SK-N-SH treated with all-trans-retinoic acid at 6 μM for 48 hours (cell line): ENCODE measurements around the gene TMPRSS6.

Experiments used
- ATAC-seq: fragments of 200-7000 bp; cut with Tn5 transposase; 3 replicates; pipeline ENCODE4 v1.9.1; 2020; ENCODE audit warnings: mild to moderate bottlenecking, moderate library complexity
- ARNTL ChIP-seq: fragments of 450-650 bp; formaldehyde crosslinking; IDR thresholded peaks from 2 replicates; pipeline ENCODE4 v1.5.0; 2020; ENCODE audit warnings: low read depth, mild to moderate bottlenecking, moderate library complexity, borderline replicate concordance
- BACH2 ChIP-seq: fragments of 250-450 bp; sonication (Bioruptor Pico); IDR thresholded peaks from 2 replicates; pipeline ENCODE4 v1.9.0; 2021; ENCODE audit warnings: mild to moderate bottlenecking, borderline replicate concordance
- CREB5 ChIP-seq: fragments of 250-450 bp; sonication (Bioruptor Pico); IDR thresholded peaks from 2 replicates; pipeline ENCODE4 v1.5.1; 2020; ENCODE audit warnings: low read depth, mild to moderate bottlenecking, moderate library complexity
- CSDC2 ChIP-seq: fragments of 250-450 bp; sonication (Bioruptor Pico); IDR thresholded peaks from 2 replicates; pipeline ENCODE4 v1.5.0; 2020; ENCODE audit warnings: mild to moderate bottlenecking, moderate library complexity
- CSRNP3 ChIP-seq: fragments of 250-450 bp; sonication (Bioruptor Pico); IDR thresholded peaks from 2 replicates; pipeline ENCODE4 v1.5.1; 2021; ENCODE audit warnings: mild to moderate bottlenecking, moderate library complexity
- ESRRG ChIP-seq: fragments of 250-450 bp; sonication (Bioruptor Pico); IDR thresholded peaks from 2 replicates; pipeline ENCODE4 v1.6.1; 2021; ENCODE audit warnings: mild to moderate bottlenecking
- GLIS3 ChIP-seq: fragments of 250-450 bp; sonication (Bioruptor Pico); IDR thresholded peaks from 2 replicates; pipeline ENCODE4 v1.5.0; 2020; ENCODE audit warnings: mild to moderate bottlenecking, moderate library complexity
- ISL1 ChIP-seq: fragments of 250-450 bp; sonication (Bioruptor Pico); IDR thresholded peaks from 2 replicates; pipeline ENCODE4 v2.1.2; 2022; ENCODE audit warnings: mild to moderate bottlenecking, moderate library complexity
- OSR1 ChIP-seq: fragments of 250-450 bp; sonication (Bioruptor Pico); IDR thresholded peaks from 2 replicates; pipeline ENCODE4 v1.8.0; 2022; ENCODE audit warnings: moderate library complexity, mild to moderate bottlenecking, inconsistent platforms
- PATZ1 ChIP-seq: fragments of 250-450 bp; sonication (Bioruptor Pico); IDR thresholded peaks from 2 replicates; pipeline ENCODE4 v1.8.0; 2020; ENCODE audit warnings: mild to moderate bottlenecking, moderate library complexity, borderline replicate concordance
- POU6F1 ChIP-seq: fragments of 250-450 bp; sonication (Bioruptor Pico); IDR thresholded peaks from 2 replicates; pipeline ENCODE4 v1.8.0; 2021; ENCODE audit warnings: low read depth, mild to moderate bottlenecking, moderate library complexity, borderline replicate concordance
- PPARA ChIP-seq: fragments of 250-450 bp; sonication (Bioruptor Pico); IDR thresholded peaks from 2 replicates; pipeline ENCODE4 v1.5.0; 2020; ENCODE audit warnings: mild to moderate bottlenecking, borderline replicate concordance
- RARB ChIP-seq: fragments of 250-450 bp; sonication (Bioruptor Pico); IDR thresholded peaks from 2 replicates; pipeline ENCODE4 v1.8.0; 2021; ENCODE audit warnings: mild to moderate bottlenecking, moderate library complexity
- SNAI2 ChIP-seq: fragments of 250-450 bp; sonication (Bioruptor Pico); IDR thresholded peaks from 2 replicates; pipeline ENCODE4 v1.5.0; 2020; ENCODE audit warnings: mild to moderate bottlenecking, moderate library complexity
- TCF4 ChIP-seq: fragments of 250-450 bp; sonication (Bioruptor Pico); IDR thresholded peaks from 2 replicates; pipeline ENCODE4 v1.8.0; 2021; ENCODE audit warnings: mild to moderate bottlenecking, moderate library complexity, borderline replicate concordance
- TOX ChIP-seq: fragments of 250-450 bp; sonication (Bioruptor Pico); IDR thresholded peaks from 2 replicates; pipeline ENCODE4 v1.8.0; 2021; ENCODE audit warnings: mild to moderate bottlenecking, moderate library complexity, borderline replicate concordance
- TSHZ2 ChIP-seq: fragments of 250-450 bp; sonication (Bioruptor Pico); IDR thresholded peaks from 2 replicates; pipeline ENCODE4 v1.5.0; 2020; ENCODE audit warnings: mild to moderate bottlenecking, moderate library complexity
- ZC3H10 ChIP-seq: fragments of 250-450 bp; sonication (Bioruptor Pico); IDR thresholded peaks from 2 replicates; pipeline ENCODE4 v1.5.1; 2021; ENCODE audit warnings: mild to moderate bottlenecking, moderate library complexity
- ZFP3 ChIP-seq: fragments of 250-450 bp; sonication (Bioruptor Pico); IDR thresholded peaks from 2 replicates; pipeline ENCODE4 v1.5.0; 2020; ENCODE audit warnings: mild to moderate bottlenecking, moderate library complexity
- ZFP30 ChIP-seq: fragments of 450-650 bp; formaldehyde crosslinking; IDR thresholded peaks from 2 replicates; pipeline ENCODE4 v1.5.0; 2022; ENCODE audit warnings: mild to moderate bottlenecking, moderate library complexity
- ZNF565 ChIP-seq: fragments of 450-650 bp; formaldehyde crosslinking; conservative IDR thresholded peaks from 2 replicates; pipeline ENCODE4 v1.5.0; 2020; ENCODE audit warnings: low read depth, mild to moderate bottlenecking, moderate library complexity
- ZNF70 ChIP-seq: fragments of 450-650 bp; formaldehyde crosslinking; IDR thresholded peaks from 2 replicates; pipeline ENCODE4 v1.5.0; 2020; ENCODE audit warnings: mild to moderate bottlenecking, moderate library complexity
- ZNF8 ChIP-seq: fragments of 450-650 bp; formaldehyde crosslinking; IDR thresholded peaks from 2 replicates; pipeline ENCODE4 v1.5.0; 2020; ENCODE audit warnings: mild to moderate bottlenecking, moderate library complexity

Gene TMPRSS6

GRCh38 chr22:37103151-37103550 is 6.4 kb downstream of the TMPRSS6 start:
- TF ChIP-seq CSDC2 (no peak), ZNF565 (no peak), CREB5 (no peak), RARB (CRISPR knock-in tag) (no peak), BACH2 (CRISPR knock-in tag) (no peak), TSHZ2 (CRISPR knock-in tag) (no peak), OSR1 (CRISPR knock-in tag) (no peak), ZNF8 (CRISPR knock-in tag) (no peak), ISL1 (CRISPR knock-in tag) (no peak), ESRRG (CRISPR knock-in tag) (no peak), POU6F1 (no peak), PPARA (CRISPR knock-in tag) (no peak), GLIS3 (CRISPR knock-in tag) (no peak), TOX (no peak), PATZ1 (no peak), ARNTL (CRISPR knock-in tag) (no peak), ZFP3 (CRISPR knock-in tag) (no peak), ZC3H10 (no peak), ZNF70 (CRISPR knock-in tag) (no peak), ZFP30 (CRISPR knock-in tag) (no peak)
- no peak for ATAC-seq

GRCh38 chr22:37101311-37102066 is 8.0 kb downstream of the TMPRSS6 start:
- ATAC-seq: no peak
- no peak for TF ChIP-seq SNAI2 (CRISPR knock-in tag)
- TF ChIP-seq ZFP30 (CRISPR knock-in tag): no peak
- TF ChIP-seq TSHZ2 (CRISPR knock-in tag): no peak
- no peak for TF ChIP-seq ARNTL (CRISPR knock-in tag)
- no peak for TF ChIP-seq TOX
- TF ChIP-seq PATZ1: no peak
- TF ChIP-seq GLIS3 (CRISPR knock-in tag): no peak
- TF ChIP-seq BACH2 (CRISPR knock-in tag): no peak
- TF ChIP-seq CSDC2: no peak
- no peak for TF ChIP-seq ZNF8 (CRISPR knock-in tag)
- no peak for TF ChIP-seq CSRNP3 (CRISPR knock-in tag)
- TF ChIP-seq CREB5: no peak
- TF ChIP-seq PPARA (CRISPR knock-in tag): no peak
- TF ChIP-seq ZC3H10: no peak
- no peak for TF ChIP-seq TCF4 (CRISPR knock-in tag)
